Prostate gland (tissue), 2 donors: ENCODE measurements around the gene PNRC2. TPM values are rescaled to one million over a fixed set of nuclear protein-coding genes. Genes with fewer than 3 reads are reported as not detected.

ENCODE experiments used
- DNase-seq: peaks from one replicate; pipeline ENCODE4 v3.0.0-alpha.2; 2019; ENCODE audit warnings: low spot score
- H3K27ac ChIP-seq, 2 donors: fragments of 200-600 bp; sonication (generic); 2 replicates each; pipeline ENCODE4 v1.5.1; 2017 to 2019
- H3K27me3 ChIP-seq: fragments of 200-600 bp; sonication (generic); replicated peaks from 2 replicates; pipeline ENCODE4 v1.5.1; 2019; ENCODE audit not compliant: insufficient read depth
- H3K36me3 ChIP-seq, 2 donors: fragments of 200-600 bp; sonication (generic); 1 replicate in 1 of 2; 2 replicates in 1 of 2; pipeline versions ENCODE4 v1.5.1 to v1.8.1; 2017 to 2019
- H3K4me1 ChIP-seq: fragments of 200-600 bp; sonication (generic); replicated peaks from 2 replicates; pipeline ENCODE4 v1.5.1; 2019
- H3K4me3 ChIP-seq, 2 donors: fragments of 200-600 bp; sonication (generic); 2 replicates each; pipeline ENCODE4 v1.5.1; 2017 to 2019
- H3K9me3 ChIP-seq: fragments of 200-600 bp; sonication (generic); 2 replicates; pipeline ENCODE4 v1.5.1; 2017
- CTCF ChIP-seq, 4 experiments: fragments of 200-600 bp in 2 of 4; fragments of 450-650 bp in 2 of 4; sonication (generic) in 2 of 4; IDR thresholded peaks; 1 replicate in 3 of 4; 2 replicates in 1 of 4; pipeline ENCODE4 v1.5.1; 2016 to 2019; ENCODE audit warnings: antibody characterized with exemption in 4 of 4, mild to moderate bottlenecking in 2 of 4, moderate library complexity in 2 of 4
- POLR2A ChIP-seq: fragments of 450-650 bp; IDR thresholded peaks from one replicate; pipeline ENCODE4 v1.6.1; 2016; ENCODE audit warnings: antibody characterized with exemption, mild to moderate bottlenecking
- POLR2AphosphoS5 ChIP-seq: sonication (generic); formaldehyde crosslinking; IDR thresholded peaks from one replicate; pipeline ENCODE4 v1.6.1; 2017; ENCODE audit warnings: antibody characterized with exemption
- WGBS: methylation state at CpG from one replicate; pipeline ENCODE4 v1.1.5; 2018; 5-methylcytosine and 5-hydroxymethylcytosine counted together
- intact Hi-C: fragments of 100-400 bp; cut with DNase I; formaldehyde crosslinking; loops from one replicate; pipeline ENCODE4 v1.14.2; 2022
- total RNA-seq, 2 donors: library from RNA; depleted of rRNA; stranded (reverse); fragments of >200 nt; gene quantifications; one replicate each; pipeline ENCODE4 v1.1.0, GENCODE V29; 2016

The PNRC2 gene
- total RNA-seq, 2 donors from 2014 or later: 86.6 to 117 TPM

- Histone ChIP-seq H3K4me3 (no peak overlapping the region), H3K36me3 (no peaks in the 10 kb centered on the region), H3K27me3 (no peaks in the 10 kb centered on the region), H3K9me3 (no peaks in the 10 kb centered on the region), H3K4me1 (no peaks in the 10 kb centered on the region), H3K27ac (no peak overlapping the region)
- 84% methylated on average over 4 of the region's 4 CpGs for WGBS
- TF ChIP-seq CTCF (IDR thresholded peaks at IDR 0.05) (no peak), POLR2A (no peak), POLR2AphosphoS5 (no peak)
- intact Hi-C loops: no loop called here
- DNase-seq: no peak
Observed at GRCh38 chr1:23928789-23929188, 30.8 kb upstream of the PNRC2 start.

- WGBS: 78% methylated on average over 5 of the region's 5 CpGs
- H3K4me3 ChIP-seq: no peak overlapping the region
- intact Hi-C loops: no loop called here
- H3K27ac ChIP-seq: no peak overlapping the region
- H3K27me3 ChIP-seq: no peaks in the 10 kb centered on the region
- H3K9me3 ChIP-seq: no peaks in the 10 kb centered on the region
- TF ChIP-seq POLR2A (no peak), POLR2AphosphoS5 (no peak), CTCF (IDR thresholded peaks at IDR 0.05) (no peak)
- no peaks in the 10 kb centered on the region for H3K36me3 ChIP-seq
- DNase-seq: no peak
- H3K4me1 ChIP-seq: no peaks in the 10 kb centered on the region
Observed at GRCh38 chr1:23930270-23930669, 29.4 kb upstream of the PNRC2 start.

GRCh38 chr1:23930861-23931490, 28.7 kb upstream of the PNRC2 start:
- TF ChIP-seq POLR2A (no peak), POLR2AphosphoS5 (no peak), CTCF (IDR thresholded peaks at IDR 0.05) (no peak)
- no peak overlapping the region for H3K27ac ChIP-seq
- no peaks in the 10 kb centered on the region for H3K27me3 ChIP-seq
- 25% methylated on average over 11 of the region's 11 CpGs for WGBS
- no peaks in the 10 kb centered on the region for H3K9me3 ChIP-seq
- no peak for DNase-seq
- H3K36me3 ChIP-seq: no peaks in the 10 kb centered on the region
- no peaks in the 10 kb centered on the region for H3K4me1 ChIP-seq
- intact Hi-C loops: no loop called here
- no peak overlapping the region for H3K4me3 ChIP-seq

- no peak for DNase-seq
- intact Hi-C loops: no loop called here
- no peak overlapping the region for H3K4me3 ChIP-seq
- H3K27me3 ChIP-seq: no peaks in the 10 kb centered on the region
- no peaks in the 10 kb centered on the region for H3K9me3 ChIP-seq
- no peak overlapping the region for H3K27ac ChIP-seq
- H3K4me1 ChIP-seq: no peaks in the 10 kb centered on the region
- 94% methylated on average over 1 of the region's 1 CpG for WGBS
- no peaks in the 10 kb centered on the region for H3K36me3 ChIP-seq
- TF ChIP-seq CTCF (IDR thresholded peaks at IDR 0.05): no peak
- no peak for TF ChIP-seq POLR2A
- TF ChIP-seq POLR2AphosphoS5: no peak
Observed at GRCh38 chr1:23931491-23931880, 28.1 kb upstream of the PNRC2 start.

GRCh38 chr1:23936481-23937176, 23.0 kb upstream of the PNRC2 start:
- Histone ChIP-seq H3K4me3 (no peak overlapping the region), H3K27ac (no peak overlapping the region), H3K9me3 (no peaks in the 10 kb centered on the region), H3K4me1 (no peaks in the 10 kb centered on the region), H3K36me3 (no peaks in the 10 kb centered on the region), H3K27me3 (no peaks in the 10 kb centered on the region)
- DNase-seq: no peak
- TF ChIP-seq POLR2A: no peak
- TF ChIP-seq POLR2AphosphoS5: no peak
- TF ChIP-seq CTCF (IDR thresholded peaks at IDR 0.05): no peak
- WGBS: 42% methylated on average over 6 of the region's 6 CpGs
- intact Hi-C loops: no loop called here
